Neural cell (in vitro differentiated cells): Measurements from ENCODE around the gene CLASP2. TPM values are rescaled to one million over a fixed set of nuclear protein-coding genes. Genes with fewer than 3 reads are reported as not detected.

ENCODE experiments used
- H2AFZ ChIP-seq: fragments of 200-600, 300-800 bp; sonication (generic), shearing (Covaris generic); 2 replicates; pipeline ENCODE4 v1.6.0; 2014; ENCODE audit warnings: low read depth, mild to moderate bottlenecking, antibody characterized with exemption, low read length, moderate library complexity
- H3F3A ChIP-seq: fragments of 200-600 bp; shearing (Covaris generic); 2 replicates; pipeline ENCODE4 v1.6.1; 2016; ENCODE audit warnings: mild to moderate bottlenecking, moderate library complexity, mixed read lengths, antibody characterized with exemption, low read length; ENCODE audit not compliant: insufficient read depth, poor library complexity, severe bottlenecking
- H3K27ac ChIP-seq: fragments of 200-600, 300-800 bp; sonication (generic), shearing (Covaris generic); 2 replicates; pipeline ENCODE4 v1.5.1; 2014; ENCODE audit warnings: mild to moderate bottlenecking, low read length, moderate library complexity
- H3K27me3 ChIP-seq: fragments of 300-800, 200-600 bp; sonication (generic), shearing (Covaris generic); 2 replicates; pipeline ENCODE4 v1.6.0; 2014; ENCODE audit warnings: mild to moderate bottlenecking, low read depth, low read length, moderate library complexity; ENCODE audit not compliant: insufficient read depth
- H3K36me3 ChIP-seq: fragments of 300-800, 200-600 bp; sonication (generic), shearing (Covaris generic); 2 replicates; pipeline ENCODE4 v1.5.1; 2014; ENCODE audit warnings: mild to moderate bottlenecking, antibody characterized with exemption, low read length, moderate library complexity; ENCODE audit not compliant: insufficient read depth
- H3K4me2 ChIP-seq: fragments of 300-800, 200-600 bp; sonication (generic), shearing (Covaris generic); 2 replicates; pipeline ENCODE4 v1.6.0; 2014; ENCODE audit warnings: mild to moderate bottlenecking, low read length
- H3K4me3 ChIP-seq: fragments of 300-800, 200-600 bp; sonication (generic), shearing (Covaris generic); 2 replicates; pipeline ENCODE4 v1.5.1; 2014; ENCODE audit warnings: mild to moderate bottlenecking, low read length, moderate library complexity
- H3K79me2 ChIP-seq: fragments of 200-600 bp; shearing (Covaris generic); replicated peaks from 2 replicates; pipeline ENCODE4 v1.6.0; 2014; ENCODE audit warnings: mild to moderate bottlenecking, low read length, moderate library complexity; ENCODE audit not compliant: insufficient read depth
- H3K9ac ChIP-seq: fragments of 300-800, 200-600 bp; sonication (generic), shearing (Covaris generic); 2 replicates; pipeline ENCODE4 v1.6.1; 2016; ENCODE audit warnings: mild to moderate bottlenecking, low read length, mixed read lengths
- H3K9me2 ChIP-seq: fragments of 200-600 bp; shearing (Covaris generic); 2 replicates; pipeline ENCODE4 v1.6.1; 2016; ENCODE audit warnings: mild to moderate bottlenecking, low read length, mixed read lengths; ENCODE audit not compliant: insufficient read depth
- H3K9me3 ChIP-seq: fragments of 200-600, 300-800 bp; sonication (generic), shearing (Covaris generic); 2 replicates; pipeline ENCODE4 v1.6.1; 2016; ENCODE audit warnings: mild to moderate bottlenecking, mixed run types, low read length, moderate library complexity, mixed read lengths
- H4K20me1 ChIP-seq: fragments of 200-600 bp; shearing (Covaris generic); 2 replicates; pipeline ENCODE4 v1.6.1; 2016; ENCODE audit warnings: mild to moderate bottlenecking, mixed run types; ENCODE audit not compliant: insufficient read depth
- EP300 ChIP-seq: fragments of 450-650 bp; conservative IDR thresholded peaks from 2 replicates; pipeline ENCODE4 v1.6.1; 2014; ENCODE audit warnings: antibody characterized with exemption, mild to moderate bottlenecking, moderate library complexity; ENCODE audit not compliant: poor library complexity, severe bottlenecking
- EZH2 ChIP-seq: fragments of 200-600, 300-800 bp; shearing (Covaris generic), sonication (generic); IDR thresholded peaks from 2 replicates; pipeline ENCODE4 v1.6.1; 2014; ENCODE audit warnings: antibody characterized with exemption, low read length, borderline replicate concordance, mild to moderate bottlenecking; ENCODE audit not compliant: insufficient read depth, poor library complexity, severe bottlenecking
- MXI1 ChIP-seq: fragments of 450-650 bp; conservative IDR thresholded peaks from 2 replicates; pipeline ENCODE4 v1.6.1; 2014; ENCODE audit warnings: antibody characterized with exemption, mild to moderate bottlenecking; ENCODE audit not compliant: poor library complexity, severe bottlenecking
- POLR2AphosphoS5 ChIP-seq: IDR thresholded peaks from 2 replicates; pipeline ENCODE4 v1.6.1; 2012
- RAD21 ChIP-seq: fragments of 450-650 bp; conservative IDR thresholded peaks from 2 replicates; pipeline ENCODE4 v1.6.1; 2014; ENCODE audit warnings: antibody characterized with exemption, mild to moderate bottlenecking, moderate library complexity
- SMC3 ChIP-seq: fragments of 450-650 bp; conservative IDR thresholded peaks from 2 replicates; pipeline ENCODE4 v1.6.1; 2014; ENCODE audit warnings: antibody characterized with exemption, mild to moderate bottlenecking, moderate library complexity; ENCODE audit not compliant: poor library complexity
- TAF1 ChIP-seq: IDR thresholded peaks from 2 replicates; pipeline ENCODE4 v1.6.1; 2012; ENCODE audit warnings: low read depth
- polyA plus RNA-seq: library from polyadenylated mRNA; depleted of rRNA; stranded (reverse); fragments of >200 nt; gene quantifications from 2 replicates; pipeline ENCODE4 v1.2.3, GENCODE V29; 2014
- TF ChIP-seq, protein P1 (sequence below): fragments of 450-650 bp; IDR thresholded peaks from 2 replicates; pipeline ENCODE4 v1.5.1; 2014; ENCODE audit warnings: antibody characterized with exemption, mild to moderate bottlenecking, moderate library complexity; ENCODE audit not compliant: poor library complexity, severe bottlenecking
- TF ChIP-seq, protein P2 (sequence below): IDR thresholded peaks from 2 replicates; pipeline ENCODE4 v1.6.1; 2012; ENCODE audit warnings: borderline replicate concordance

CLASP2 gene
- polyA plus RNA-seq, 1 donor from 2014 or later = 938 TPM

DNA sequence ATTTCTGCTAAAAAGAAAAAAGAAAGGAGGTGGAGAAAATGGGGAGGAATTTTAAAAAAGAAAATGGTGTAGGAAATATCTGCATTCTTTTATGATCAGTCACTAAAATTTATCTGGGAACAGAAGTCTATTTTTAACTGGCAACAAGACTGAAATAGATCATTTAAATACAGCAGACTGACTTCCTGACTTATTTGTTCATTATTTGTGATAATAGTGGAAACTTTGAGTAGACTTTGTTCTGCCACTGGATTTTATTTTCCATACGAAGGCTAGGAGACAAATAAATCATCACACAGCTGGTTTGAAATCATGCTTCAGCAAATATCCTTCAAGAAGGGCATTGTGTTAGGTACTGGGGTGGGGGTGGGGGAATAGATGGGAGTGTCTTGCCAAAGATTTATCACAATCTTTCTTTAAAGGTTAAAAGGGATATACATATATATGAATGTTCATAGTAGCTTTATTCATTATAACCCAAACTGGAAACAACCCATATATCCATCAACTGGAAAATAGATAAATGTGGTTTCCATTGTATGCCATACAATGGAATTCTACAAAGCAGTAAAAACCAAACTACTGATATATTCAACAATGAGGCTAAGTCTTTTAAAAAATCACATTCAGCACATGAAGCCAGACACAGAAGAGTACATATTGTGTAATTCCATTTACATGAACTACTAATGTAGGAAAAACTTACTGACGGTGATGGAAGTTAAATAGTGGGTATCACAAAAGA is 4.7 kb upstream of the CLASP2 start:
- no peak overlapping the region for H3K9ac ChIP-seq
- no peak overlapping the region for H3K27ac ChIP-seq
- no peak overlapping the region for H3K4me3 ChIP-seq
- no peaks in the 10 kb centered on the region for H3K79me2 ChIP-seq
- H3F3A ChIP-seq = no peaks in the 10 kb centered on the region
- no peaks in the 10 kb centered on the region for H3K36me3 ChIP-seq
- no peak overlapping the region for H3K4me2 ChIP-seq
- no peaks in the 10 kb centered on the region for H3K9me3 ChIP-seq
- no peaks in the 10 kb centered on the region for H3K27me3 ChIP-seq
- no peak overlapping the region for H2AFZ ChIP-seq
- no peaks in the 10 kb centered on the region for H3K9me2 ChIP-seq
- TF ChIP-seq RAD21 (no peak), POLR2AphosphoS5 (no peak), EP300 (no peak), SMC3 (no peak), MXI1 (no peak), TAF1 (no peak), EZH2 (no peak)
- TF ChIP-seq, protein P1, sequence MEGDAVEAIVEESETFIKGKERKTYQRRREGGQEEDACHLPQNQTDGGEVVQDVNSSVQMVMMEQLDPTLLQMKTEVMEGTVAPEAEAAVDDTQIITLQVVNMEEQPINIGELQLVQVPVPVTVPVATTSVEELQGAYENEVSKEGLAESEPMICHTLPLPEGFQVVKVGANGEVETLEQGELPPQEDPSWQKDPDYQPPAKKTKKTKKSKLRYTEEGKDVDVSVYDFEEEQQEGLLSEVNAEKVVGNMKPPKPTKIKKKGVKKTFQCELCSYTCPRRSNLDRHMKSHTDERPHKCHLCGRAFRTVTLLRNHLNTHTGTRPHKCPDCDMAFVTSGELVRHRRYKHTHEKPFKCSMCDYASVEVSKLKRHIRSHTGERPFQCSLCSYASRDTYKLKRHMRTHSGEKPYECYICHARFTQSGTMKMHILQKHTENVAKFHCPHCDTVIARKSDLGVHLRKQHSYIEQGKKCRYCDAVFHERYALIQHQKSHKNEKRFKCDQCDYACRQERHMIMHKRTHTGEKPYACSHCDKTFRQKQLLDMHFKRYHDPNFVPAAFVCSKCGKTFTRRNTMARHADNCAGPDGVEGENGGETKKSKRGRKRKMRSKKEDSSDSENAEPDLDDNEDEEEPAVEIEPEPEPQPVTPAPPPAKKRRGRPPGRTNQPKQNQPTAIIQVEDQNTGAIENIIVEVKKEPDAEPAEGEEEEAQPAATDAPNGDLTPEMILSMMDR = no peak
- TF ChIP-seq, protein P2, sequence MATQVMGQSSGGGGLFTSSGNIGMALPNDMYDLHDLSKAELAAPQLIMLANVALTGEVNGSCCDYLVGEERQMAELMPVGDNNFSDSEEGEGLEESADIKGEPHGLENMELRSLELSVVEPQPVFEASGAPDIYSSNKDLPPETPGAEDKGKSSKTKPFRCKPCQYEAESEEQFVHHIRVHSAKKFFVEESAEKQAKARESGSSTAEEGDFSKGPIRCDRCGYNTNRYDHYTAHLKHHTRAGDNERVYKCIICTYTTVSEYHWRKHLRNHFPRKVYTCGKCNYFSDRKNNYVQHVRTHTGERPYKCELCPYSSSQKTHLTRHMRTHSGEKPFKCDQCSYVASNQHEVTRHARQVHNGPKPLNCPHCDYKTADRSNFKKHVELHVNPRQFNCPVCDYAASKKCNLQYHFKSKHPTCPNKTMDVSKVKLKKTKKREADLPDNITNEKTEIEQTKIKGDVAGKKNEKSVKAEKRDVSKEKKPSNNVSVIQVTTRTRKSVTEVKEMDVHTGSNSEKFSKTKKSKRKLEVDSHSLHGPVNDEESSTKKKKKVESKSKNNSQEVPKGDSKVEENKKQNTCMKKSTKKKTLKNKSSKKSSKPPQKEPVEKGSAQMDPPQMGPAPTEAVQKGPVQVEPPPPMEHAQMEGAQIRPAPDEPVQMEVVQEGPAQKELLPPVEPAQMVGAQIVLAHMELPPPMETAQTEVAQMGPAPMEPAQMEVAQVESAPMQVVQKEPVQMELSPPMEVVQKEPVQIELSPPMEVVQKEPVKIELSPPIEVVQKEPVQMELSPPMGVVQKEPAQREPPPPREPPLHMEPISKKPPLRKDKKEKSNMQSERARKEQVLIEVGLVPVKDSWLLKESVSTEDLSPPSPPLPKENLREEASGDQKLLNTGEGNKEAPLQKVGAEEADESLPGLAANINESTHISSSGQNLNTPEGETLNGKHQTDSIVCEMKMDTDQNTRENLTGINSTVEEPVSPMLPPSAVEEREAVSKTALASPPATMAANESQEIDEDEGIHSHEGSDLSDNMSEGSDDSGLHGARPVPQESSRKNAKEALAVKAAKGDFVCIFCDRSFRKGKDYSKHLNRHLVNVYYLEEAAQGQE = no peak
- no peaks in the 10 kb centered on the region for H4K20me1 ChIP-seq

DNA sequence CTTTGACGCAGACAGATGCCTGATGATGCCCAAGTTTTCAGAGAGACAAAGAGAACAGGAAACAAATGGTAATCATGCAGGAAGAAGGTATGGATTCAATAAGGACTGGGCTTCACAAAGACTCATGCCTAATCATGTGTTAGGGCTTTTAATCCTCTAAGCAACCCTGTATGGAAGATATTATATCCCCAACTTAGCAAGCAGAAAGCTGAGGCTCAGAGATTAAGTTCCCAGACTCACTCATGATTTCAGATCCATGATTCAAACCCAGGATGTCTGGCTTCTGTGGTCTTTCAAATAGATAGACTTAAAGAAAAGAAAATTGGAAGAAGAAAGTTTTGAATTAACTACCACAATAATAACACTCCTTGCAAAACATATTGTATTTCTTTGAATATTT is 4.1 kb upstream of the CLASP2 start:
- no peak overlapping the region for H3K9ac ChIP-seq
- no peak for TF ChIP-seq TAF1
- TF ChIP-seq MXI1 = no peak
- TF ChIP-seq POLR2AphosphoS5 = no peak
- no peak for TF ChIP-seq EZH2
- TF ChIP-seq, protein P2 = no peak
- TF ChIP-seq EP300 = no peak
- no peak for TF ChIP-seq SMC3
- TF ChIP-seq, protein P1 = no peak
- no peak for TF ChIP-seq RAD21

More for the DNA sequence above, 4.1 kb upstream of the CLASP2 start:
- H3K79me2 ChIP-seq = no peaks in the 10 kb centered on the region
- H3K27ac ChIP-seq = no peak overlapping the region
- no peaks in the 10 kb centered on the region for H3K9me2 ChIP-seq
- H3K27me3 ChIP-seq = no peaks in the 10 kb centered on the region
- H4K20me1 ChIP-seq = no peaks in the 10 kb centered on the region
- H3K36me3 ChIP-seq = no peaks in the 10 kb centered on the region
- no peaks in the 10 kb centered on the region for H3K9me3 ChIP-seq
- no peak overlapping the region for H2AFZ ChIP-seq
- no peak overlapping the region for H3K4me2 ChIP-seq
- no peak overlapping the region for H3K4me3 ChIP-seq
- H3F3A ChIP-seq = no peaks in the 10 kb centered on the region
